Stimulated activated CD4-positive, alpha-beta T cell treated with anti-CD3 and anti-CD28 coated beads, Interleukin-1b, Interleukin-23, amount 100 ng/mL, for 4 hours (primary cell): ENCODE results near the gene EVPLL.
"Not testable (repeated sequence)": the region's sequence is repeated elsewhere in the genome, so short reads cannot be mapped to it uniquely, and the experiment has no call there.

Experiments
- DNase-seq, 2 donors: peaks; one replicate each; pipeline ENCODE4 v3.0.0-alpha.2; 2020; ENCODE audit warnings: low read depth in 2 of 2

The EVPLL gene

DNA sequence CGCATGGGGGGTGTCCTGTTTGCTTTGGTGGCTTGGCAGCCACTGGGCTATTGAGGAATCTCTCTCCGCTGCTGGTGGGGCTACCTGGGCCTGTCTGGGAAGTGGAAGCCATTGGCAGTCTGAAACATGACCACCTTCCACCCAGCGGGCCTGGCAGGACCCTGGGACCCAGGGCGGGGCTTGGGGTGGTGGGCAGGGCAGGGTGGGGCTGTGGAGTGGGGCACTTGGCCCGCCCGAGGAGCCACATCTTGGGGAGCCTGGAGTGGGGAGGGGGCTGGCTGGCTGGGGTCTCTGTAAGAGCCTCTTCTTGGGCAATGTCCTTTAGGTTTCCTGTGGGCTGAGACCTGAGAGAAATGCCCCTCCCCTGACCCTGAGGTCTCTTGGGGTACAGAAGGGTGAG lies 48.0 kb downstream of the EVPLL start:
- not testable (repeated sequence) for DNase-seq

DNA sequence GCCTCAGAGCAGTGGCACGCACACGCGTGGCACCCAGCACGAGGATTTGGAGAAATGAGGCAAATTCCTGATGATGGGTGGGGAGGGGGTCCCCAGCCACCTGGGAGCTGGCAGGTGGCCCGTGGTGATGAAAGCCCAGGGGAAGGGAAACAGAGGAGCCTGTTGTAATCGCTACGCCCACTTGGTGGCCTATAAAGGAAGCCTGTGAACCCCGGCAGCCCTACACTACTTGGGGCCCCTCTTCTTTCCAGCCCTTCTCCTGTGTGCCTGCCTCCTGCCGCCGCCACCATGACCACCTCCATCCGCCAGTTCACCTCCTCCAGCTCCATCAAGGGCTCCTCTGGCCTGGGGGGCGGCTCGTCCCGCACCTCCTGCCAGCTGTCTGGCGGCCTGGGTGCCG lies 49.1 kb downstream of the EVPLL start:
- DNase-seq = not testable (repeated sequence)

DNA sequence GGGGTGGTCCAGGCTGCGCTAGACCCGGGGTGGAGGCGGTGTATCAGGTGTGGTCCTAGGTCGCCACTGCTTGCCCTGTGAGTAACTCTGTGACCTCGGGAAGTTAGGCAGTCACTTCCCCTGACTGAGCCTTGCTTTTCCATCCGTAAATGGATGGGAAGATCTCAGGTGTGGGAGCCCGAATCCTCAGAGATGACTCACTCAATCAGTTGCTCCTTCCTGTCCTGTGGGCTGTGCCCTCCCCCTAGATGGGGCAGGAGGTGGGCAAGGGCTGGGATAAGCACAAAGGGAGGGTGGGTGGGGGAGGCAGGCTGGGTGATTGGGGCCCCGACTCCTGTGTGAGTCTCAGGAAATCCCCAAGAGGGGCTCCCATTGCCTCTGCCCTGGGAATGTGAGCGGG lies 54.6 kb downstream of the EVPLL start:
- DNase-seq = not testable (repeated sequence)
